Measurements from ENCODE around the gene TMA7B.

DNA sequence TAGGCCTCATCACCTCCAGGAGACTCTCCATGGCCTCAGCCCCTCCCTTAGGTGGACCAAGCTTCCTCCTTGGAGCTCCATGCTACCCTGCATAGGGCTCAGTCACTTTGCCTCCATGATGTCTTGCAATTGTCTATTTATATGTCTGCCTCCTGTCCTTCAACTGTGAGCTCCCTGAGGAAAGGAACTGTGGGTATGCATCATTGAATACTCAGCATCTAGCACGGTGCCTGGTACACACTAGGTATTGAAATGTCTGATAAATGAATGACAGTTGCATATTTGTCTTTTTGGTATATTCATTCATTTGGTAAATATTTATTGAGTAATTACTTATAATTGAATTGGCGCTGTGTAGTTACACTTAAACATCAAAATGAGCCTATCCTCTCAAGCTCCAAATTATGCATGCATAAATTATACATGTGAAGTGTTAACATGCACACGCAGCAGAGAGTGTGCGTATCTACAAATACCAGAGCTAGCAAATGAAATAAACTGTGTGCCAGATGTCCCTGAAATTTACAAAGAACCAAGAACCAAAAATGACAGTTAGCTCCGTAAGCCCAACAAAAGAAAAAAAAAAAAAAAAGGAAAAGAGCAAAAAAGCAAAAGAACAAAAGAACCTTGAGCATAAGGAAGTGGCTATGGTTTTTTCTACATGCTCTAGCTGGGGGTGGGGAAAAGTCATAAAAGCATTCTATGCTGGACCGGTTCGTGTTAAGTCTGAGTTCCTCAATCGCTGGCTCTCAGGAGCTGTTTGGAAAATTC is 34.1 kb upstream of the TMA7B start:
- no peak for TF ChIP-seq CTCF (IDR thresholded peaks at IDR 0.05; ENCODE audit: low read depth, low read length, poor library complexity, severe bottlenecking)
- no peak for TF ChIP-seq EZH2phosphoT487 (IDR thresholded peaks at IDR 0.05; ENCODE audit: borderline replicate concordance, low read length)
